Chondrocyte (in vitro differentiated cells): Measurements from ENCODE around the gene PIR. TPM values are rescaled to one million over a fixed set of nuclear protein-coding genes. Genes with fewer than 3 reads are reported as not detected.

ENCODE experiments used
- DNase-seq: peaks from one replicate; pipeline ENCODE4 v3.0.0; 2021; ENCODE audit warnings: mixed read lengths, low spot score
- H3K27ac Mint-ChIP-seq: one replicate; pipeline ENCODE4 v1.8.0; 2021; ENCODE audit warnings: mild to moderate bottlenecking, moderate library complexity, mixed read lengths; ENCODE audit not compliant: unreplicated experiment
- H3K27me3 Mint-ChIP-seq: 2 replicates; pipeline ENCODE4 v1.8.0; 2021; ENCODE audit warnings: low read depth, mixed read lengths
- H3K36me3 Mint-ChIP-seq: 2 replicates; pipeline ENCODE4 v1.8.0; 2021; ENCODE audit warnings: low read depth, mixed read lengths
- H3K4me1 Mint-ChIP-seq: 2 replicates; pipeline ENCODE4 v1.8.0; 2021; ENCODE audit warnings: low read depth, mild to moderate bottlenecking, mixed read lengths
- H3K4me3 Mint-ChIP-seq: one replicate; pipeline ENCODE4 v1.8.0; 2021; ENCODE audit warnings: mild to moderate bottlenecking, moderate library complexity, mixed read lengths; ENCODE audit not compliant: unreplicated experiment
- H3K9me3 Mint-ChIP-seq: 2 replicates; pipeline ENCODE4 v1.8.0; 2021; ENCODE audit warnings: low read depth, mixed read lengths
- CTCF ChIP-seq: fragments of 200-600 bp; sonication (generic); IDR thresholded peaks from 2 replicates; pipeline ENCODE4 v1.5.0; 2021; ENCODE audit warnings: antibody characterized with exemption, mild to moderate bottlenecking, moderate library complexity
- total RNA-seq: library from RNA; stranded (reverse); gene quantifications from 3 replicates; pipeline ENCODE4 v1.2.1, GENCODE V29; 2021

PIR gene
- total RNA-seq, 1 donor from 2014 or later: 13.3 TPM

GRCh38 chrX:15418041-15418706 is 75.0 kb downstream of the PIR start:
- H3K4me3 Mint-ChIP-seq: no peak overlapping the region
- H3K4me1 Mint-ChIP-seq: no peaks in the 10 kb centered on the region
- H3K36me3 Mint-ChIP-seq: peaks cover 12% of the 10 kb centered on the region
- TF ChIP-seq CTCF: no peak
- no peaks in the 10 kb centered on the region for H3K27me3 Mint-ChIP-seq
- H3K27ac Mint-ChIP-seq: no peak overlapping the region
- peaks cover 15% of the 10 kb centered on the region for H3K9me3 Mint-ChIP-seq
- no peak for DNase-seq

- Mint-ChIP-seq H3K27me3 (no peaks in the 10 kb centered on the region), H3K9me3 (peaks cover 7% of the 10 kb centered on the region), H3K36me3 (peaks cover 10% of the 10 kb centered on the region), H3K27ac (no peak overlapping the region), H3K4me3 (no peak overlapping the region), H3K4me1 (no peaks in the 10 kb centered on the region)
- DNase-seq: no peak
- TF ChIP-seq CTCF: no peak
Observed at GRCh38 chrX:15416133-15416993, 76.8 kb downstream of the PIR start.

- Mint-ChIP-seq H3K9me3 (peaks cover 7% of the 10 kb centered on the region), H3K27ac (no peak overlapping the region), H3K27me3 (no peaks in the 10 kb centered on the region), H3K4me1 (no peaks in the 10 kb centered on the region), H3K4me3 (no peak overlapping the region), H3K36me3 (peaks cover 5% of the 10 kb centered on the region)
- DNase-seq: no peak
- no peak for TF ChIP-seq CTCF
Observed at GRCh38 chrX:15413101-15413500, 80.0 kb downstream of the PIR start.

GRCh38 chrX:15410947-15411346 is 82.2 kb downstream of the PIR start:
- H3K4me3 Mint-ChIP-seq: no peak overlapping the region
- H3K27ac Mint-ChIP-seq: no peak overlapping the region
- H3K36me3 Mint-ChIP-seq: peaks cover 3% of the 10 kb centered on the region
- no peaks in the 10 kb centered on the region for H3K4me1 Mint-ChIP-seq
- TF ChIP-seq CTCF: no peak
- H3K27me3 Mint-ChIP-seq: no peaks in the 10 kb centered on the region
- no peaks in the 10 kb centered on the region for H3K9me3 Mint-ChIP-seq
- no peak for DNase-seq

GRCh38 chrX:15410430-15410829 is 82.7 kb downstream of the PIR start:
- H3K36me3 Mint-ChIP-seq: peaks cover 3% of the 10 kb centered on the region
- no peak overlapping the region for H3K4me3 Mint-ChIP-seq
- DNase-seq: no peak
- H3K4me1 Mint-ChIP-seq: no peaks in the 10 kb centered on the region
- TF ChIP-seq CTCF: no peak
- H3K27me3 Mint-ChIP-seq: no peaks in the 10 kb centered on the region
- no peaks in the 10 kb centered on the region for H3K9me3 Mint-ChIP-seq
- no peak overlapping the region for H3K27ac Mint-ChIP-seq
